ENCODE data around the gene NOS1AP. TPM values are rescaled to one million over a fixed set of nuclear protein-coding genes. Genes with fewer than 3 reads are reported as not detected.

The NOS1AP gene
- total and polyA plus RNA-seq, 2 donors (not counting 3 experiments of a cell fraction or from before 2014, with no cell fraction given): 1.3 to 5.4 TPM

DNA sequence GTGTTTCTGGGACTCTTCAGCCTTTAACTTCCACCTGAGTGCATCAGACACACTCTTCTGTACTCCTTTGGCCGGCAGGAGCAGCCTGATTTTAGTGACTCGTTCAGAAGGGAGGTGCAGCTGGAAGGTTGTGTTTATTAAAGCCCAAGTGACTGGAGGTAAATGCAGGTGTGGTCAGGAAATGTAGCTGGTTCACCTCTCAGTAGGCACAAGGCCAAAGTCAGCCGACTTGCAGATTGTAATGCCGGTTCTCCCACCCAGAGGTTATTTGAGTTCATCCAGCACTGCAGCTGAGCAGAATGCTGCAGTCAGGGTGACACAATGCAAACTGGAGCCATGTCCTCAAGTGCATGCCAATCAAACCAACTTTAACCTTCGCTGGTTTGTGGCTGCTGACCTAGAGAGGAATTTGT is 215.7 kb downstream of the NOS1AP start:
- H3K4me1 ChIP-seq (ENCODE audit: control insufficient read depth, extremely low read depth, insufficient read depth, low read length): no peaks in the 10 kb centered on the region
- FAIRE-seq: peak; percentile 28

More for the DNA sequence above, 215.7 kb downstream of the NOS1AP start:
- H3K9me1 ChIP-seq (replicated peaks; ENCODE audit: control insufficient read depth, extremely low read depth, insufficient read depth, low read length): no peaks in the 10 kb centered on the region
- no peak overlapping the region for H2AFZ ChIP-seq (ENCODE audit: low read depth, low read length)
- no peaks in the 10 kb centered on the region for H3K36me3 ChIP-seq (ENCODE audit: control insufficient read depth in 2 of 2, extremely low read depth in 1 of 2, insufficient read depth in 2 of 2, low read length in 2 of 2)
- dilution Hi-C loops (cut with MboI; ENCODE audit: extremely low pct_ligation_motif_present, low sequenced_read_pairs) (no loop called here), intact Hi-C loops (cut with micrococcal nuclease) (no loop called here)
- H3K9ac ChIP-seq (replicated peaks; ENCODE audit: extremely low read depth, insufficient read depth, low read length): no peak overlapping the region
- H3K27me3 ChIP-seq (ENCODE audit: control insufficient read depth in 2 of 2, insufficient read depth in 2 of 2, low read length in 2 of 2): no peaks in the 10 kb centered on the region
- no peak overlapping the region for H3K27ac ChIP-seq (ENCODE audit: insufficient read depth, low read depth, low read length)
- H4K20me1 ChIP-seq (replicated peaks; ENCODE audit: control insufficient read depth, extremely low read depth, insufficient read depth, low read length): no peaks in the 10 kb centered on the region
- DNase-seq (ENCODE audit: low read depth, low spot score): peak; percentile 42
- no peaks in the 10 kb centered on the region for H3K9me3 ChIP-seq (replicated peaks; ENCODE audit: control insufficient read depth, insufficient read depth, low read length)
- BruUV-seq (replicated peaks): no TSS peak
- no peaks in the 10 kb centered on the region for H3K79me2 ChIP-seq (ENCODE audit: control insufficient read depth, insufficient read depth, low read length)
- ChIA-PET POLR2A (no interaction called here), CTCF (interaction anchor here (1.1 kb wide), 1 partner anchor 14 kb away, joined by 3 read pairs; no protein-coding TSS in a partner anchor)
- no peak overlapping the region for H3K4me3 ChIP-seq (replicated peaks in 1 of 3; ENCODE audit: insufficient read depth in 1 of 3, low read depth in 1 of 3, low read length in 3 of 3)
- no peak overlapping the region for H3K4me2 ChIP-seq (ENCODE audit: insufficient read depth, low read length)
- TF ChIP-seq JUN (IDR thresholded peaks at IDR 0.05; ENCODE audit: borderline replicate concordance, insufficient read depth, insufficient read length, low read depth) (no peak), POLR2AphosphoS5 (IDR thresholded peaks at IDR 0.05; ENCODE audit: insufficient read depth, low read depth, low read length) (no peak), MYC (IDR thresholded peaks at IDR 0.05; ENCODE audit: low read depth, low read length) (no peak), POLR2A (IDR thresholded peaks at IDR 0.05; ENCODE audit: low read depth, low read length) (no peak), FOS (IDR thresholded peaks at IDR 0.05; ENCODE audit: borderline replicate concordance, insufficient read depth, low read length) (no peak), EZH2 (IDR thresholded peaks at IDR 0.05; ENCODE audit: borderline replicate concordance, low read depth, low read length, severe bottlenecking) (no peak)
- TF ChIP-seq, protein P1, sequence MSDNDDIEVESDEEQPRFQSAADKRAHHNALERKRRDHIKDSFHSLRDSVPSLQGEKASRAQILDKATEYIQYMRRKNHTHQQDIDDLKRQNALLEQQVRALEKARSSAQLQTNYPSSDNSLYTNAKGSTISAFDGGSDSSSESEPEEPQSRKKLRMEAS (IDR thresholded peaks at IDR 0.05; ENCODE audit: insufficient read depth, insufficient read length): no peak
- TF ChIP-seq, protein P2, sequence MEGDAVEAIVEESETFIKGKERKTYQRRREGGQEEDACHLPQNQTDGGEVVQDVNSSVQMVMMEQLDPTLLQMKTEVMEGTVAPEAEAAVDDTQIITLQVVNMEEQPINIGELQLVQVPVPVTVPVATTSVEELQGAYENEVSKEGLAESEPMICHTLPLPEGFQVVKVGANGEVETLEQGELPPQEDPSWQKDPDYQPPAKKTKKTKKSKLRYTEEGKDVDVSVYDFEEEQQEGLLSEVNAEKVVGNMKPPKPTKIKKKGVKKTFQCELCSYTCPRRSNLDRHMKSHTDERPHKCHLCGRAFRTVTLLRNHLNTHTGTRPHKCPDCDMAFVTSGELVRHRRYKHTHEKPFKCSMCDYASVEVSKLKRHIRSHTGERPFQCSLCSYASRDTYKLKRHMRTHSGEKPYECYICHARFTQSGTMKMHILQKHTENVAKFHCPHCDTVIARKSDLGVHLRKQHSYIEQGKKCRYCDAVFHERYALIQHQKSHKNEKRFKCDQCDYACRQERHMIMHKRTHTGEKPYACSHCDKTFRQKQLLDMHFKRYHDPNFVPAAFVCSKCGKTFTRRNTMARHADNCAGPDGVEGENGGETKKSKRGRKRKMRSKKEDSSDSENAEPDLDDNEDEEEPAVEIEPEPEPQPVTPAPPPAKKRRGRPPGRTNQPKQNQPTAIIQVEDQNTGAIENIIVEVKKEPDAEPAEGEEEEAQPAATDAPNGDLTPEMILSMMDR (IDR thresholded peaks at IDR 0.05; ENCODE audit: extremely low read depth in 1 of 2, insufficient read depth in 1 of 2, low read depth in 1 of 2, low read length in 2 of 2): no peak
